Measurements from ENCODE around the gene OXSM. TPM values are rescaled to one million over a fixed set of nuclear protein-coding genes. Genes with fewer than 3 reads are reported as not detected.

The OXSM gene
- total RNA-seq, 1 donor from 2014 or later, result 8.7 TPM

- peaks cover 2% of the 10 kb centered on the region for H3K36me3 Mint-ChIP-seq (ENCODE audit: low read depth)
- H3K4me3 Mint-ChIP-seq, result peak overlapping the region; percentile 90
- peaks cover 44% of the 10 kb centered on the region for H3K4me1 Mint-ChIP-seq
- DNase-seq (ENCODE audit: low read depth, low spot score), result no peak
- H3K27ac Mint-ChIP-seq (ENCODE audit: unreplicated experiment), result no peak overlapping the region
- no peaks in the 10 kb centered on the region for H3K27me3 Mint-ChIP-seq (ENCODE audit: low read depth)
- H3K9me3 Mint-ChIP-seq, result no peaks in the 10 kb centered on the region
- TF ChIP-seq, protein P1, sequence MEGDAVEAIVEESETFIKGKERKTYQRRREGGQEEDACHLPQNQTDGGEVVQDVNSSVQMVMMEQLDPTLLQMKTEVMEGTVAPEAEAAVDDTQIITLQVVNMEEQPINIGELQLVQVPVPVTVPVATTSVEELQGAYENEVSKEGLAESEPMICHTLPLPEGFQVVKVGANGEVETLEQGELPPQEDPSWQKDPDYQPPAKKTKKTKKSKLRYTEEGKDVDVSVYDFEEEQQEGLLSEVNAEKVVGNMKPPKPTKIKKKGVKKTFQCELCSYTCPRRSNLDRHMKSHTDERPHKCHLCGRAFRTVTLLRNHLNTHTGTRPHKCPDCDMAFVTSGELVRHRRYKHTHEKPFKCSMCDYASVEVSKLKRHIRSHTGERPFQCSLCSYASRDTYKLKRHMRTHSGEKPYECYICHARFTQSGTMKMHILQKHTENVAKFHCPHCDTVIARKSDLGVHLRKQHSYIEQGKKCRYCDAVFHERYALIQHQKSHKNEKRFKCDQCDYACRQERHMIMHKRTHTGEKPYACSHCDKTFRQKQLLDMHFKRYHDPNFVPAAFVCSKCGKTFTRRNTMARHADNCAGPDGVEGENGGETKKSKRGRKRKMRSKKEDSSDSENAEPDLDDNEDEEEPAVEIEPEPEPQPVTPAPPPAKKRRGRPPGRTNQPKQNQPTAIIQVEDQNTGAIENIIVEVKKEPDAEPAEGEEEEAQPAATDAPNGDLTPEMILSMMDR (conservative IDR thresholded peaks at IDR 0.05), result no peak
These were observed 4.9 kb upstream of the OXSM start for GRCh38 chr3:25784971-25785370.

DNA sequence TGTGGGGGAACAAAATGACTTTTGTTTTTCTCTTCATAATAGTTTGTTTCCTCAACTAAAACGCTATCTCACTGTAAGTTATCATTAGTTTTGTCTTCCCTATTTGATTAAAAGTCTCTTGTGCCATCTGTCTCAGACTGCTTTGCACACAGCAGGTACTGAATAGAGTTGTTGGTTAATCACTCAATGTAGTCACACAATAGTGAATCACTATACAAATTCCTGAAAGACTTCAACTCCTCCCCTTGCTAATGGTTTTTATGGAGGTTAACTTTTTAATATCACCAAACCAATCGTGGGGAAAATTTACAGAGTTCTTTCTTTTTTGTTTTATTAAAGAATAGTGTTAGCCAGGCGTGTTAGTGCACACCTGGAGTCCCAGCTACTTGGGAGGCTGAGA lies 4.1 kb upstream of the OXSM start:
- Mint-ChIP-seq H3K4me3 (peak overlapping the region; percentile 5), H3K4me1 (peaks cover 52% of the 10 kb centered on the region), H3K27ac (ENCODE audit: unreplicated experiment) (no peak overlapping the region), H3K9me3 (no peaks in the 10 kb centered on the region), H3K27me3 (ENCODE audit: low read depth) (no peaks in the 10 kb centered on the region), H3K36me3 (ENCODE audit: low read depth) (peaks cover 2% of the 10 kb centered on the region)
- TF ChIP-seq, protein P1 (conservative IDR thresholded peaks at IDR 0.05), result no peak
- DNase-seq (ENCODE audit: low read depth, low spot score), result no peak

DNA sequence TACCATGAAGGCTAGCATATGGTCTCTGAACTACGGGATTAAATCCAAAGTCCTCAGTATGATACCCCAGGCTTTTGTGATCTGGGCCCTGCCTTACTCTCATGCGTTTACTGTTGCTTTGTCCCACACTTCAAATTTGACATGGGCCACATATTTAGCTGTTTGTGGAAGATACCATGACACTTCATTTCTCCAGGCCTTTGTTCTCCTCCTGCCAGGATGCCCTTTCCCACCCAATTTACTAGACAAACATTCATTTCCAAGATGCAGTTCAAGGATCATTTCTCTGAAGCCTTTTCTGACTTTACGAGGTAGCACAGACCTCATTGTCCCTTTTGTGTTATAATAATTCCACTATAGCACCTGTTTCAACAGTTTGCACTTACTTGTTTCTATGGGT lies 2.2 kb upstream of the OXSM start:
- Mint-ChIP-seq H3K27ac (ENCODE audit: unreplicated experiment) (no peak overlapping the region), H3K36me3 (ENCODE audit: low read depth) (peaks cover 2% of the 10 kb centered on the region), H3K9me3 (no peaks in the 10 kb centered on the region), H3K4me3 (peak overlapping the region; percentile 94), H3K27me3 (ENCODE audit: low read depth) (no peaks in the 10 kb centered on the region), H3K4me1 (peaks cover 43% of the 10 kb centered on the region)
- TF ChIP-seq, protein P1 (conservative IDR thresholded peaks at IDR 0.05), result no peak
- no peak for DNase-seq (ENCODE audit: low read depth, low spot score)

- Mint-ChIP-seq H3K27me3 (ENCODE audit: low read depth) (no peaks in the 10 kb centered on the region), H3K36me3 (ENCODE audit: low read depth) (peaks cover 2% of the 10 kb centered on the region), H3K9me3 (no peaks in the 10 kb centered on the region), H3K4me1 (peaks cover 40% of the 10 kb centered on the region), H3K27ac (ENCODE audit: unreplicated experiment) (no peak overlapping the region), H3K4me3 (peak overlapping the region; percentile 94)
- TF ChIP-seq, protein P1 (conservative IDR thresholded peaks at IDR 0.05), result no peak
- no peak for DNase-seq (ENCODE audit: low read depth, low spot score)
These were observed 688 bp upstream of the OXSM start for GRCh38 chr3:25789209-25789595.

DNA sequence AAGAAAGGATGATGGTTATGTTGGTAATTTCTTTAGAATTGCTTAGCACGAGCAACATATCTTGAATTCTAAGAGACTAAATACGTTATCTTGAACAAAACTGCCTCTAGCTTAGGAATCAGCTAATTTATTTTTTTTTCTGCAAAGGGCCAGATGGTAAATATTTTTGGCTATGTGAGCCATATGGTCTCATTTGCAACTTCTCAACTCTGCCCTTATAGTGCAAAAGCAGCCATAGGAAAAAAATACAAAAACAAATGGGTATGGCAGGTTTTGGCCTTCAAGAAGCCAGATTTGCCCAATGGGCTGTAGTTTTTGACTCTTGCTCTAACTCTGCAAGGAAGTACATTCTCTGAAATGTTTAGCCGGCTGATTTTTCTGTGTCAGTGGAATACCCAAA lies 11.9 kb downstream of the OXSM start:
- no peak for DNase-seq (ENCODE audit: low read depth, low spot score)
- H3K27me3 Mint-ChIP-seq (ENCODE audit: low read depth), result no peaks in the 10 kb centered on the region
- H3K27ac Mint-ChIP-seq (ENCODE audit: unreplicated experiment), result no peak overlapping the region
- H3K4me1 Mint-ChIP-seq, result no peaks in the 10 kb centered on the region
- TF ChIP-seq, protein P1 (conservative IDR thresholded peaks at IDR 0.05), result no peak
- no peaks in the 10 kb centered on the region for H3K36me3 Mint-ChIP-seq (ENCODE audit: low read depth)
- no peaks in the 10 kb centered on the region for H3K9me3 Mint-ChIP-seq
- H3K4me3 Mint-ChIP-seq, result no peak overlapping the region

DNA sequence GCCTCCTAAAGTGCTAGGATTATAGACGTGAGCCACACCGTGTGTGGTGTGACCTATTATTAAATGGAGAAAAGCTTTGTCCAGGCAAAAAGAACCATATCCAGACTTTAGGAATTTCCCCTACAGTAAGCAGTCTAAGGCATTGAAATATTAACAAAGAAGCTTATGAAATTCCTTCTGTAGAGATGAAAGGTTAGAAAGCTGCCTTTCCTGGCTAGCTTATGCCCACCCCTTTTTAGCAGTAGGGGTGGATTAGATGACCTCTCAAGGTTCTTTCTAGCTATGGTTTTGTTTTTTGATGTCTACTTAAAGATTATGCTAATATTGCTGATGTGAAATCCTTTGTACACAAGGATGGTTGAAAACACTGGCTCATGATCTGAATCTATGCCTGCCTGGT lies 13.9 kb downstream of the OXSM start:
- Mint-ChIP-seq H3K9me3 (no peaks in the 10 kb centered on the region), H3K4me1 (no peaks in the 10 kb centered on the region), H3K27me3 (ENCODE audit: low read depth) (no peaks in the 10 kb centered on the region), H3K27ac (ENCODE audit: unreplicated experiment) (no peak overlapping the region), H3K4me3 (no peak overlapping the region), H3K36me3 (ENCODE audit: low read depth) (no peaks in the 10 kb centered on the region)
- no peak for DNase-seq (ENCODE audit: low read depth, low spot score)
- TF ChIP-seq, protein P1 (conservative IDR thresholded peaks at IDR 0.05), result no peak

All from neural crest cell (in vitro differentiated cells).